SIG-M5 treated with dmso at 0.1 percent for 504 hours (cell line): ENCODE measurements around the gene ACOX3.
"Not testable (repeated sequence)": the region's sequence is repeated elsewhere in the genome, so short reads cannot be mapped to it uniquely, and the experiment has no call there.

Experiments
- DNase-seq: peaks from one replicate; lab custom pipeline; 2025; ENCODE audit not compliant: unreplicated experiment; lab: John Stamatoyannopoulos, UW

The ACOX3 gene

DNA sequence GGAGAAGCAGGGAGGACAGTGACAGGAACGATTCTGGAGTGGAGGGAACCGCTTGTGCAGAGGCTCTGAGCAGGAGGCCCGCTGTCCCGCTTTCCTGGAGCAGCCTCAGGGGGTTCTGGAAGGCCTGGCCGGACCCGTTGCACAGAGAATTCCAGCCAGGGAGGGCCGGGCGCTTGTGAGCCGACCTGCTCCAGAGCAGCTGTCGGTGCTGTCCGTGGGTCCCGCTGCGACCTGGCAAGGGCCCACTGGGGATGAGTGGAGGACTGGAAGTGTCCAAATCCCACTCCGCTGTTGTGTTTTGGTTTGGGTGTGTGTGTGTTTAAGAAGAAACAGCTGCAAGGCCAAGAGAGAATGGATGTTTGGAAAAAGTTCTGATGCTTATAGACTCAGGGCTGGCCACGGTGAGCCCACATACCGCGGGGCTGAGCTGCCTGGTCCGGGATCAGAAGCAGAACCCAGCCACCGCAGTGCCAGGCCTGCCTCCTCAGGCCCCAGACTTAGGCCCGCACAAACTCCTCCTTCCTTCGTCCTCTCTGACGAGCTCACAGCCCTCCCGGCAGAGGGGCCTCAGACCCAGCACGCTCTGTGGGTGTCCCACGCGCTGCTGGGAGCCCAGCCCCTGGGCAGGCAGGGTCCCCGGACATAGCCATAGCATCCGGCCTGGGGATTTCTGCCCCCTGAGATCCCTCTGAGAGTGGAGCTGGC lies 97.1 kb downstream of the ACOX3 start:
- DNase-seq = no peak

GRCh38 chr4:8342651-8343261 lies 97.8 kb downstream of the ACOX3 start:
- DNase-seq = no peak

DNA sequence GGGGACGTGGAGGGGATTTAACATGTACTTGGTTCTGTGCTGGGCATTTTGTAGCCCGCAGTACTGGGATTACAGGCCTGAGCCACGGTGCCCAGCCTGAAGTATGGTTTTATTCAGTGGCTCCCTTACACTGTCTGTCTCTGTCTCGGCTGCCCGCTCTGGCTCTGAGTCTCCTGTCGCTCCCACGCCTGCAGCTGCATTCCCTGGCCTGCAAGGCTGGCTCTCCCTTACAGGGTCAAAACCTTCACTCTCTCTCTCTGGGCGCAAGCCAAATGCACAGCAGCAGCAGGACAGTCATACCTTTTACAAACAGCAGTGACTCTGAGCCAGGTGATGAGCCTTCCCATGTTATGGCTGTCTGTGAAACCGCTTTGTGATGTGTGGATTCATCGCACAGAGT lies 98.8 kb downstream of the ACOX3 start:
- DNase-seq = no peak

- DNase-seq = not testable (repeated sequence)
Measured at GRCh38 chr4:8341281-8341680, 99.2 kb downstream of the ACOX3 start.

- no peak for DNase-seq
Measured at GRCh38 chr4:8340781-8341241, 99.7 kb downstream of the ACOX3 start.

GRCh38 chr4:8338351-8338961 lies 102.1 kb downstream of the ACOX3 start:
- no peak for DNase-seq

DNA sequence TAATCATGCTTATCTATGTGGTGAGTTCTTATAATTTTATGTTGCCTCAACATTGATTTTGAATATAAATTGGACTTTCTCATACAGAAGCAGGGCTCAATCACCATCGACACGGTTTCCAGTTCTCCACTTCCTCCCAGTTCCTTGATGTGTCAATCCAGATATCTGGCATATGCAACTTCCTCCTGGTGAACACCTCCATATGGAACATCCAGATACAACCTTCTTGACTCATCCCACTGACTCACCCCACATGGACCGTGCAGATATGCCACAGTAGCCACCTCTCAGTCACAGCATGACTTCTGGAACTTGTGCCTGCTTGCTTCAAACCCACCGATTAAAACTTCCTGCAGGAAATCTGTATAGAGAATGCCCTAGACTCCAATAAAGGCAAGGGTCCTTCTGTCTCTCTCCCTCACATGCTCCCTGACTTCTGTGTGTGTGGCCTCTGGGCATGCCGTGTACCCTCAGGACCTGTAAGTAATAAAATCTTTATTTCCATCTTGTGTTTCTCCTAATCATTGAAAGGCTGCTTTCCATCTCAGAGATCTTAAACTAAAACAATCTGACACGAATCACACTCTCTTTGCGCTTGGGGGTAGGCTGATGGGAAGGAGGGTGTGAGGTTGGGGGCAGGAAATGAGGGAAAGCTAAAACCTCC lies 104.0 kb downstream of the ACOX3 start:
- DNase-seq = no peak

DNA sequence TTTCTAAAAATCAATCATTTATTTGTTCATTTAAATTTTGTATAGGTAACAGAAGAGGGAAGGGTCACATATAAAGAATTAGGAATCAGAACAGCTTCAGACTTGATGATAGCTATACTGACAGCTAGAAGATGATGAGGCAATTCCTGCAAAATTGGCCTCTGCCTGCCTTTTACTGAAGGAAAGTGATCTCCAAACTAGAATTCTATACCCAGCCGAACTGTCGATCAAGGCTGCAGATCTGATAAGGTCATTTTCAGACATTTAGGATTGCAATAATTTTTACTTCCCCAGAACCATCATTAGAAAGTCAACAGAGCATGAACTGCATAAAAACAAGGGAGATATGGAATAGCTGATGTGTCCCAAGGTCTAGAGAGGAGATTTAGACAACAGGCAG lies 104.7 kb downstream of the ACOX3 start:
- no peak for DNase-seq

GRCh38 chr4:8334786-8335460 lies 105.6 kb downstream of the ACOX3 start:
- no peak for DNase-seq

DNA sequence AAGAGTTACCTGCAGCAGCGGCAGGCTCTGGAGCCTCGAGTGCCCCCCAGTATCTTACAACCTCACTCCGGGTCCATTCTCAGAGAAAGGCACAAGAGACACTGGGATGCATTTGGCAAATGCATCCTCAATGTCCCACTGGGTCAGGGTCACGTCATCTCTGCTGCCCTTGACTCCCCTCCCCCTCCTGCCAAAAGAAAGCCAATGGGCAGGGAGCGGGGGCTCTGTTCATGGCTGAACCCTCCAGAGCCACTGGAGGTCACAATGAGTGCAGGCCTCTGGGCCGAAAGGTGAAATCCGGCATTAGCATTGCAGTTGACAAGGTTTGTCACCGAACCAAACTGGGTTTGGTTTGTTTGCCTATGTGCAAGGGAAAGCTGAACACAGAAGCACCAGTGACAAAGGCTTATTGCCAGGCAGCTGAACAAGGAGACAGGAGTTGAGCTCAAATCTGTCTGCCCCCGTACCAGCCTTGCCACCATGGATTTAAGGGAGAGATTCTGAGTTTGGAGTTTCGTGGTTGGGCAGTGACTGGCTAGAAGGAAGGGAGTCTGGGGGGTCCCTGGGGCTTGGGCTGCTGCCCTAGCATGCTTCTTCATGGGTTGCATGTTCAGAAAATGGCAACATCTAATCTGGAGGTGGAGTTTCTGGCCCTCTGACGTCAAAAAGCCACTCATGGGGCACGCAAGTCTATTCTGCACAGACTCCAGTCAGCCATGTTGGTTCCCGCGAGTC lies 106.6 kb downstream of the ACOX3 start:
- DNase-seq = no peak

GRCh38 chr4:8332891-8333331 lies 107.6 kb downstream of the ACOX3 start:
- DNase-seq = no peak

GRCh38 chr4:8332038-8332857 lies 108.3 kb downstream of the ACOX3 start:
- DNase-seq = no peak

DNA sequence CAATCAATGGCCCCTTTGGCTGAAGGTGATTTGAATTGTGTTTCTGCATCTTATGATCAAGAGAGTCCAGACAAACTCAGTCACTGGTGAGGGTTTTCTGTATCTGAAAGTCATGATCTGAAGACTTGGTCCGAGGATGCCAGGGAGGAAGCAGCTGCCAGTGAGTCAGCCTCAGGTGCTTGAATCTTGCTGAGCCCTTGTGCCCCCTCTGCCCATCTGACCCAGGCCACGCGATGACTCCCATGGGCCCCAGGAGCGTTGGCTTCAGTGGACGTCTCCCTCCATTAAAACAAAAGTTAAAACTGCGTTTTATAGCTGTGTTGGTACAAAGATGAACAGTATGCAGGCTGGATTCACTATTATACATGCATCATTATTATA lies 109.0 kb downstream of the ACOX3 start:
- no peak for DNase-seq

- DNase-seq = no peak
Measured at GRCh38 chr4:8330821-8331574, 109.5 kb downstream of the ACOX3 start.

DNA sequence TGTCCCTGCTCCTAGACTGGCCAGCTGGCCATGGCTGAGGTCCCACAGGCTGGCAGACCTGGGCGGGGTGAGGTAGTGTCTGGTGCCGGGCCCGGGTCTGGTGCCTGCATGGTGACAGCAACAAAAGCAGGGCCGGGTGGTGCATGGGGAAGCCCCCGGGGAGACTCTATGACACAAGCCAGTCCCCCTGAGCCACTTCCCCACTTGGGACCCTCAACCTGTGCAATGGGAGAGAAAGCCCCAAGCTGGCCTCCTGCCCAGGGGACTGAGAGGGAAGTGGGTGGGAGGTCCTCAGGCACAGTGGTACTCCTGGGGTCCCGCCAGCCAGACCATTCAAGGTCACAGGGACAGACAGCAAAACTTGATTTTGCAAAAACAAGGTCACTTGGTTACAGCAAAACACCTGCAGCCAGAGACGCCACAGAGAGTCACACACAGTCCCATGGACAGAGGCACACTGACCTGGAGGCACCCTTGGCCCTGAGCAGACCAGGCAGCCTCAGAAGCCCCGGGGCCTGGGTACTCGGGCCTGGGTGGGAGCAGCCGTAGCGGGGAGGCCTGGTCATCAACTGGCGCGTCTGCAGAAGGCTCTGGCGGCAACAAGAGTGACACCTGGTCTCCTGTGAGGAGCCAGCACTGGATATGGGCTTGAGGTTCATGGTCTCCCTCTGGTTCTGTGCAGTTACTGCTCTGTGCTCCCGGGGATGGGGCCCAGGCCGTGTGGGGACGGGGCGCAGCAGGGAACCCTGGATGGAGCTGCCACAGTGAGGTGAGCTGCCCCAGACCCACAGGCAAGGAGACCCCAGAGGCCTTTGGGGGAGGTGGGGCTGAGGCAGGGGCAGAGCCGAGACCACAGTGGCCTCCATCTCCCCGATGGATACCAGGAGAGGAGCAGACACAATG lies 110.4 kb downstream of the ACOX3 start:
- no peak for DNase-seq

- DNase-seq = no peak
Measured at GRCh38 chr4:8329560-8329858, 111.0 kb downstream of the ACOX3 start.

DNA sequence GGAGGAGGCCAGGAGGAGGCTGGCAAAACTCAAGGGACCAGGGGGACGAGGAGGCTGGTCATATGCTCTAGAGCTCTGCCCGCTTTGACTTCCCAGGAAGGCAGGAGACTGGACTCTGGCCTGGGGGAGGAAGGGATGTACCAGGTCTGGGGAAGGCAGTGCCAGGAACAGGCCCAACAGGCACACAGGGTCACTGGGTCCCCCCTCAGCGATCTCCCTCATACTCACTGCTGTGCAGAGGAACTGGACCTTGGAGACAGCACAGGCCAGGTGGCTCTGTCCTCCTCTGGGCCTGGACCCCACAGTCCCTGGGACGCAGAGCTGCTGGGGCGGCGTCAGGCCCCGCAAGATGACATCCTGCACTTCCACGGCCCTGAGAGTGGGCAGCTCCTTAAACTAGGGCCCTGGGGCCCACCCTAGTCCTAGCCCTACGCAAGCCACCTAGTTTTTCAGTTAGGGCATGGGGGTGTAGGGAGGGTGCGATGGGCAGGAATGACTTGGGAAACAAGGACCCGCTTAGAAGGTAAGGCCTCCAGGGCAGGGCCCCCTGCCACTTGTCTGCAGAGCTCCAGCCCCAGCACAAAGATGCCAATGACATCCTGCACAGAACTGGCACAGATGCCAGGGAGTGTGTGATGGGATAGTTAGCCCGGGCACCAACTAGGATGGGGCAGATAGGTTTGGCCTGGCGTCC lies 111.5 kb downstream of the ACOX3 start:
- DNase-seq = no peak

- no peak for DNase-seq
Measured at GRCh38 chr4:8328456-8328855, 112.1 kb downstream of the ACOX3 start.
